SKM-1 (cell line): Measurements from ENCODE around the gene CFAP57.
"Not testable (repeated sequence)": the region's sequence is repeated elsewhere in the genome, so short reads cannot be mapped to it uniquely, and the experiment has no call there.

Source experiments
- DNase-seq: peaks from one replicate; lab custom pipeline; 2025; ENCODE audit not compliant: unreplicated experiment; lab: John Stamatoyannopoulos, UW

CFAP57 gene

DNA sequence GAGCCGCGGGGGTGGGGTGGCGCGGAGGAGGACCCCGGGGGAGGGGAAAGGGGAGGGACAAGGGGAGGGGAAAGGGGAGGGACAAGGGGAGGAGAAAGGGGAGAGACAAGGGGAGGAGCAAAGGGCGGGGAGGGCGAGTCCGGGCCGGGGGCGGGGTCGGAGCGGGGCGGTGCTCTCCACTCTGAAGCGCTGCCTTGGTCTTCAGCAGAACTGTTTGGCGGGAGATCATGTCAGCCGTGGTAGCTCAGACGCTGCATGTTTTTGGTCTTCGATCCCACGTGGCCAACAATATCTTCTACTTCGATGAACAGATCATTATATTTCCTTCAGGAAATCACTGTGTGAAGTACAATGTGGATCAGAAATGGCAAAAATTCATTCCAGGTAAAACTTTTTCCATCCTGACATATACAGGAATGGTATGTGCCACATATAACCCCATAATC lies 420 bp downstream of the CFAP57 start:
- DNase-seq: peak; percentile 75

GRCh38 chr1:43174873-43175272 lies 2.7 kb downstream of the CFAP57 start:
- no peak for DNase-seq

DNA sequence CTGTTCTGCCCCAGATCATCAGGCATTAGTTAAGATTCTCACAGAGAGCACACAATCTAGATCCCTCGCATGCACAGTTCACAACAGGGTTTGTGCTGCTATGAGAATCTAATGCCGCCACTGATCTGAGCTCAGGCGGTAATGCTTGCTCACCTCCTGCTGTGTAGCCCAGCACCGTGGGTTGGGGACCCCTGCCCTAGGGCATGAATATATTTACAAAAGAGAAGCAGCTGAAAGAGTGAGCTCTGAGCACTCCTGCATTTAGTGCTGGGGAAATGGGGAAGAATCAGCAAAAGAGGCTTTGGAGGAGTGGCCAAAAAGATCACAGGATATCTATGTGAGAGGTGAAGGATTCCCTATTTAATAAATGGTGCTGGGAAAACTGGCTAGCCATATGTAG lies 5.6 kb downstream of the CFAP57 start:
- DNase-seq: no peak

DNA sequence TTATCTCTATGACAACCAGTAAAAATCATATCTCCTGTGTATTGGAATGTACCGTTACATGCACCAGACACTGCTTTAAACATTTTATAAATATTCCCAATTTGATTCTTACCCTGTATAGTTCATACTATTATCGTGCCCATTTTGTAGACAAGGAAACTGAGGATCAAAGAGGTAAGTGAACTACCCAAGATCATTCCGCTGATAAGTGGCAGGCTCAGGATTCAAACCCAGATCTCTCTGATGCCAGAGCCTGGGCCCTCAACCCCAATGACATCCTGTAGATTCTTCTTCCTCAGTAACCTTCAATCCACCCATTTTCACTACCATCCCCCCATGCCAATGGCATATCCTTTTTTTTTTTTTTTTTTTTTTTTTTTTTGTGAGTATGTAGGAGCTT lies 12.3 kb downstream of the CFAP57 start:
- no peak for DNase-seq

DNA sequence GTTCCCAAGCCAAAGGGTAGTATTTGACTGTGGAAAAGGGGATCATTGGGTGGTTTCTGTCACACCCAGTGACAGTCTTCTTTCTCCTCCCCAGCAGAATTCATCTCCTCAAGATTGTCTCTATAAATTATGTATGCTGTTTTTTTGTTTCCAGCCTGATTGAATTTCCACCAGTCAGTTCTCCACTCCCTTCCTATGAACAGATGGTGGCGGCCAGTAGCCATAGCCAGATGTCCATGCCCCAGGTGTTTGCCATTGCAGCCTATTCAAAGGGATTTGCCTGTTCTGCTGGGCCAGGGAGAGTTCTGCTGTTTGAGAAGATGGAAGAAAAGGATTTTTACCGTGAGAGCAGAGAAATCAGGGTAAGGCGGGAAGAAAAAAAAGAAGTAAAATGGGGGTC lies 12.9 kb downstream of the CFAP57 start:
- DNase-seq: no peak

DNA sequence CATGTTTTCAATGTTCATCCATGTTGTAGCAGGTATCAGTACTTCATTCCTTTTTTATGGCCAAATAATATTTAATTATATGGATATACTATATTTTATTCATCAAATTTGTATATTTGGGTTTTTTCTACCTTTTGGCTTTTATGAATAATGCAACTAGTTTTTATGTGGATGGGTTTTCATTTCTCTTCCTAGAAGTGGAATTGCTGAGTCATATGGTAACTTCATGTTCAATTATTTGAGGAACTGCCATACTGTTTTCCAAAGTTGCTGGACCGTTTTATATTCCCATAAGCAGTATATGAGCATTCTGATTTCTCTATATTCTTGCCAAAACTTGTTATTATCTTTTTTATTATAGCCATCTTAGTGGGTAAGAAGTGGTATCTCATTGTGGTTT lies 16.0 kb downstream of the CFAP57 start:
- no peak for DNase-seq

DNA sequence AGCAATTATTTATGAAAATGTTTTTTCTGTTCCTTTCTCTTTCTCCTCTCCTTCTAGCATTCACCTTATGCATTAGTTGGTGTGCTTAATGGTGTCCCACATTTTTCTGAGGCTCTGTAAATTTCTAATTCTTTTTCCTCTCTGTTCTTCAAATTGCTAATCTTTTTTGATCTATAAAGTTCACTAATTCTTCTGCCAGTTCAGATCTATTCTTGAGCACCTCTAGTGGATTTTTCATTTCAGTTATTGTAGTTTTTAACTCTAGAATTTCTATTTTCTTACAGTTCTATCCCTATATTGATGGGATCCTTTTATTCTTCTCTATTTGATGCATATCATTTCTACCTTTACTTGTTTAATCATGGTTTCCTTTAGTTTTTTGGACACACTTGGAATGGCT lies 22.4 kb downstream of the CFAP57 start:
- DNase-seq: no peak

DNA sequence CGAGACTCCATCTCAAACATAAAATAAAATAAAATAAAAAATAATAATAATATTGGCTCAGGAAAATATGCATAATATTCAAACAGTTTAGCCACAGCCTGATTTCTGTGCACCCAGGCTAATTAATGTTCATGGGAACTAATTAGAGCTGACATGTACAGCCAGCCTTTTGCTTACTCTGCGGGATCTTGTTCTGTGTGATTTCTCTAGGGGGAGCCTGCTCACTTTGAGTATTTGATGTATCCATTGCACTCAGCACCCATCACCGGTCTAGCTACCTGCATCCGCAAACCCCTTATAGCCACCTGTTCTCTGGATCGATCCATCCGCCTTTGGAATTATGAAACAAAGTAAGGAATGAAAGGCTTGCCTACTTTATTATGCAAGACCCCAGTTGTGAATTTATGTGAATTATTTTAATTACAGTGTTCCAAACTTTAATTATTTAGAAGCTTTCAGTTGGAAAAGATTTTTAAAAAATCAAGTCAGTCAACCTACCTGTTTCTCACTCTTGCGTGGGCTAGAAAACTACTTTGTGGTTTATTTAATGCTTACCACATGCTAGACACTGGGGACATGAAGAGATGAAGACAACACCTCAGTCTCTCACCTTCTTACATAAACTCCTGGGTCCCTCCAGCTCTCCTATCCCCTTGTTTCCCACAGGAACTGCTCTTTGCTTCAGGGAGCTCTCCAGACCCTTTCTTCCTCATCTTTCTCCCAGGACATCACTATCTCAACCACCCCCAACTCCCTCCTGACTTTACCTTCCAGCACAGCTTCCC lies 25.4 kb downstream of the CFAP57 start:
- DNase-seq: no peak

DNA sequence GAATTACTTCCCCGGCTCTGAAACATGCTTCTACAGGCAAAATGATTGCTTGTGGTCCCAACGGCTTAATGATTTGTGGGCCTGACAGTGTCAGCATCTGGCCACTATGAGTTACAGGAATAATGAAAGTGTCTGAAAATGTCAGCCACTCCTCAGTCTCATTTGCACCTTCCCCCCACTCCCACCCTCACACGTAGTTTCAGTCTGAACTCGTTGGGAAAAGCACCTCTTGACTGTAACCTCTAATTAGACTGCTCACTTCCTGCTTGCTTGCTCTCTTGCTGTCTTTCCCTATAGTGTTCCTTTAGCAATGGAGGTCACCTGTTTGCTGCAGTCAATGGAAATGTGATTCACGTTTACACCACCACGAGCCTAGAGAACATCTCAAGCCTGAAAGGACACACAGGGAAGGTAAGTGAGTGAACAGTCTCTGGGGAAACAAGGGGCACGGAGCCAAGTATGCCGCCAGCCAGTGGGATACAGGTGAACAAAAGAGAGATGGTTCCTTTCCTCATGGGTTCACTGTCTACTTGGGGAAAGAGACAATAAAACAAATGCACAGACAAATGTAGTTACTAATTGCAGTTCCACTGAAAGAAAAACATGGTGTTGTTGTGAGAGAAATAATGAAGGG lies 27.1 kb downstream of the CFAP57 start:
- DNase-seq: no peak

DNA sequence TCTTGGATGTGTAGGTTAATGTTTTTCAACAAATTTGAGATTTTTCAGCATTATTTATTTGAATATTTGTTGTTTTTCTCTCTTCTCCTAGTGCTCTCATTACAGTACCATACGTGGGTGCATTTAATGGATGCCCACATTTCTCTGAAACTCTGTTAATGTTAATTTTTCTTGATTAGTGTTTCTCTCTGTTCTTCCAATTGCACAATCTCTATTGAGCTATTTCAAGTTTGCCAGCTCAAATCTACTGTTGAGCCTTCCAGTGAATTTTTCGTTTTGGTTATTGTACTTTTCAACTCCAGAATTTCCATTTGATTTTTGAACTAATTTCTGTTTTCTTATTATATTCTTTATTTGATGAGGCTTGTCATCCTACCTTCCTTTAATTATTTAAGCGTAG lies 31.7 kb downstream of the CFAP57 start:
- no peak for DNase-seq

DNA sequence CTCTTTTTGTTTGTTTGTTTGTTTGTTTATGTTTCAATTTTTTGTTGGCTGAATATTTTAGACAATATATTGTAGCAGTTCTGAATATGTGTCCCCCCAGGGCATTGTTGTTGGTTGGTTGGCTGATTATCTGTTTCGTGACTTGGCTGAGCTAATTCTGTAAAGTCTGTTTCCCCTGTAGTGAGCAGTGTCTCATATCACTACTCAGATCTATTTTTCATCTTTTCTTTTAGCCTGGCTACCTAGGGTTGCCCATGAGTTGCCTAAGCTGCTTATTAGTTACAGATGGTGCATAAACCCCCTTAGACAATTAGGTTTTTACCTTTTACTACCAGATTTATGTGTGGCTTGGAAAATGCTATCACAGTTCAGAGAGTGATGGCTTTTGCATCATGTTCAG lies 32.3 kb downstream of the CFAP57 start:
- DNase-seq: no peak

- no peak for DNase-seq
Measured at GRCh38 chr1:43205671-43206070, 33.5 kb downstream of the CFAP57 start.

DNA sequence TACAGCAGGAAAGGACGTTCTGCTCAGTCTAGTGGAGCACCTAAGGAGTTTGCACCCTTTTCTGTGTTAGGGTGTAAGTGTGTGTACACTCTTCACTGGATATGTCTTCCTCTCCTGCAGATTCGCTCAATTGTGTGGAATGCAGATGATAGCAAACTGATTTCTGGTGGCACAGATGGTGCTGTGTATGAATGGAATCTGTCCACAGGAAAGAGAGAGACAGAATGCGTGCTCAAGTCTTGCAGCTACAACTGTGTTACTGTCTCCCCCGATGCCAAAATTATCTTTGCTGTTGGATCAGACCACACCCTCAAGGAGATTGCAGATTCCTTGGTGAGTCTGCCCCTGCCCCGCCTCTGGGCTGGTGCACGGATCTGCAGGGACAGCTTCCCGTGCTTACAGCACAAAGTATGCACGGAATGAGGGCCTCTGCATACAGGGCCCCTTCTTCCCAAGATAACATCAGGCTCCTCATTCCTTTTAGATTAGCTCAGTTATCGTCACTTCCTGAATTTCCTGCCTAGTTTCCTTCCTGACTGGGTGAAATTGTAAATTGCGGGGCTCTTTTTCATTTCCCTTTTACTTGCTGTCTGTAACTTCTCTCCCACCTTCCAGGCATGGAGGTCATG lies 34.6 kb downstream of the CFAP57 start:
- DNase-seq: peak; percentile 22

DNA sequence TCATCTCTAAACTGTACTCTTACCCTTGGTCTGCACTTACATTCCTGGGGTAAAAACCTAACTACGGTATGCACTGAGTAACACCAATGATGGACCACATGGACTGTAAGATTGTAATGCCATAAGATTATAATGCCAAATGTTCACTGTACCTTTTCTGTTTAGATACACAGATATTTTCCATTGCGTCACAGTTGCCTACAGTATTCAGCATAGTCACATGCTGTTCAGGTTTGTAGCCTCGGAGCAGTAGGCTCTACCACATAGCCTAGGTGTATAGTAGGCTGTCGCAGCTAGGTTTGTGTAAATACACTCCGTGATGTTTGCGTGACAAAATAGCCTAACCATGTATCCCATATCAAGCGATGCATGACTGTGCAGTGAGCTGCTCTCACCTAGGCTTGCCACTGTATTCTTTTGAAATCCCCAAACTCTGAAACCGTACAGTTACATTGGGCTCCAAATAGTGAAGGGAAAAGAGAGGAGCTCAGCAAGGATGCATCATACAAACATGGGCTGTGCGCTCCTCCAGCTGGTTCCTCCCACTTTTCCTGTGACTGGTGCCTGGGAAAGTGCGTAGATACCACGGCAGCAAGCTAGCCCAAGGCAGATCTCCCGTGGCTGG lies 35.2 kb downstream of the CFAP57 start:
- DNase-seq: no peak

DNA sequence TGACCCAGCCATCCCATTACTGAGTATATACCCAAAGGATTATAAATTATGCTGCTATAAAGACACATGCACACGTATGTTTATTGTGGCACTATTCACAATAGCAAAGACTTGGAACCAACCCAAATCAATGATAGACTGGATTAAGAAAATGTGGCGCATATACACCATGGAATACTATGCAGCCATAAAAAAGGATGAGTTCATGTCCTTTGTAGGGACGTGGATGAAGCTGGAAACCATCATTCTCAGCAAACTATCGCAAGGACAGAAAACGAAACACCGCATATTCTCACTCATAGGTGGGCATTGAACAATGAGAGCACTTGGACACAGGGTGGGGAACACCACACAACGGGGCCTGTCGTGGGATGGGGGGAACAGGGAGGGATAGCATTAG lies 36.1 kb downstream of the CFAP57 start:
- DNase-seq: not testable (repeated sequence)

DNA sequence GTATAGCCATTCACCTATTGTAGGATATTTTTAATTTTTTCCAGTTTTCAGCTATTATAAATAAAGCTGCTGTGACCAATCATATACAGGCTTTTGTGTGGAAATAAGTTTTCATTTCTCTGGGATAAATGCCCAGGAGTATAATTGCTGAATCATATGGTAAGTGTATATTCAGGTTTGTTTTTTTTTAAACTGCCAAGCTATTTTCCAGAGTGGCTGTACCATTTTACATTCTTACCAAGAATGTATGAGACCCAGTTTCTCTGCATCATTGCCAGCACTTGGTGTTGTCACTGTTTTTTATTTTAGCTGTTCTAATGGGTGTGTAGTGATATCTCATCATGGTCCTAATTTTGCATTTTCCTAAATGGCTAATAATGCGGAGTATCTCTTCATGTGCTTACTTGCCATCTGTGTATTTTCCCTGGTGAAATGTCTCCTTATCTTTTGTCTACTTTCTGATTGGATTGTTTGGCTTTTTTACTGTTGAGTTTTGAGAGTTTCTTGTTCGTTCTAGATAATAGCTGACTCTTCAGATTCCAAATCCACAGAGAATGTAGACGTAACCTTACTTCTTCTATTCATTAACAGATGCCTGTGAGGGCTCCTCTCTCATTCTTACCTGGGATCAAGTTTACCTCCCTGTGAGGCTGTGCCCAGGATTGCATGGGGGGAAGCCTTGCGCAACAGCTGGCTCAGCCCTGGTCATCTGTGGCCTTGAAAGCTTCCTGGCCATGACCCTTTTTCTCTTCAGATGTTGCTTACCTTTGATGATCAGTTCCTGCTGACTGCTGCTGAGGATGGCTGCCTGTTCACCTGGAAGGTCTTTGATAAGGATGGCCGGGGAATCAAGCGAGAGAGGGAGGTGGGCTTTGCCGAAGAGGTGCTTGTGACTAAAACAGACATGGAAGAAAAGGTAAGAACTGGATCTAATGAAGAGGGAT lies 42.6 kb downstream of the CFAP57 start:
- no peak for DNase-seq

DNA sequence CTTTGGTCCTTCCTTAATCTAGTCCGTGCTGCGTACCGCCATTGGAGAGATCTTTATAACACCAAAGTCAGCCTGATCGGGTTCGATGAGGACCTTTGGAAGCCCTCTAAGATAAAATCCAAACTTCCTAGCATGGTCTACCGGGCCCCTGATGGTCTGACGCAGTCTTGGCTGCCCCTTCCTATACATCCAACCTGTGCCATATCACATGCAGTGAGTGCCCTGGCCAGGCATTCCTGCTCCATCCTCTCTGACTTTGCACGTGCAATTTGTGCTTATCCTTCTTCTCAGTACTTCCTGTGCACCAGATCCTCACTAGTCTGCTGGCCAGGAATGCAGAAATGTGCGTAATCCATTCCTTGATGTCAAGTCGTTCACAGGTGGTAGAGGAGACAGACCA lies 45.6 kb downstream of the CFAP57 start:
- no peak for DNase-seq

- DNase-seq: peak; percentile 35
Measured at GRCh38 chr1:43220905-43221778, 49.0 kb downstream of the CFAP57 start.

- no peak for DNase-seq
Measured at GRCh38 chr1:43221797-43222196, 49.7 kb downstream of the CFAP57 start.

DNA sequence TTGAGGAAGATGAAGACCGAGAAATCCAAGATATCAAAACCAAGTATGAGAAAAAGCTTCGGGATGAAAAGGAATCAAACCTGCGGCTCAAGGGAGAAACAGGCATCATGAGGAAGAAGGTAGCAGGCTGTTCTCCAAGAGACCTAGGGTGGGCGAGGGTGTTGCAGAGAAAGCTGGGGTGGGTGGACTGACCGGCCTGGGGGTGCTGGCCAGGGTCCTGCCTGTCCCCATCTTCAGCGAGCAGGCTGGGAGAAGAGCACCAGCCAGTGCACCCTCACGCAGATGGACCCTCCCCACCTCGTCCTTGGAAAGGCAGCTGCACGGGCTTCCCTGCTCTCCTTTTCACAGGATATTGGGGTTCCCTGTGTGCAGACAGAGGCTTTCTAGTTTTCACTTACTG lies 50.7 kb downstream of the CFAP57 start:
- DNase-seq: no peak
